ENCODE measurements around the gene SIGLEC9. TPM values are rescaled to one million over a fixed set of nuclear protein-coding genes. Genes with fewer than 3 reads are reported as not detected.

The SIGLEC9 gene
- total and polyA plus RNA-seq, 2 of the 8 experiments (the other 6 are each of a cell fraction or from before 2014, with no cell fraction given): not detected

- FAIRE-seq: no peak
- Histone ChIP-seq H3K23me2 (ENCODE audit: low read depth, low read length) (no peaks in the 10 kb centered on the region), H3K56ac (replicated peaks; ENCODE audit: insufficient read length, low read depth, low read length) (no peak overlapping the region), H2BK20ac (ENCODE audit: low read length) (no peak overlapping the region), H2BK12ac (ENCODE audit: low read depth, low read length) (no peak overlapping the region), H3K9me3 (ENCODE audit: insufficient read depth in 2 of 2, low read depth in 1 of 2, low read length in 1 of 2) (no peaks in the 10 kb centered on the region), H4K20me1 (replicated peaks in 1 of 2; ENCODE audit: control insufficient read depth in 1 of 2, insufficient read depth in 2 of 2, low read length in 2 of 2) (no peaks in the 10 kb centered on the region), H2AK5ac (ENCODE audit: low read depth, low read length) (no peak overlapping the region), H3K23ac (ENCODE audit: insufficient read length) (no peak overlapping the region), H4K5ac (ENCODE audit: insufficient read length, low read depth, low read length) (no peak overlapping the region), H3K79me1 (ENCODE audit: low read depth, low read length) (no peaks in the 10 kb centered on the region), H3K27ac (ENCODE audit: low read depth, low read length) (no peak overlapping the region), H3K9ac (replicated peaks in 1 of 4; ENCODE audit: extremely low read depth in 1 of 4, low read depth in 3 of 4, low read length in 3 of 4) (no peak overlapping the region), H3K36me3 (ENCODE audit: control insufficient read depth in 2 of 4, insufficient read depth in 4 of 4, low read length in 3 of 4) (no peaks in the 10 kb centered on the region), H3K4me2 (ENCODE audit: insufficient read depth in 1 of 2, low read depth in 2 of 2, low read length in 2 of 2) (no peak overlapping the region), H2BK15ac (ENCODE audit: low read length) (no peak overlapping the region), H2BK120ac (replicated peaks; ENCODE audit: low read depth, low read length) (no peak overlapping the region), H2BK5ac (ENCODE audit: low read depth, low read length) (no peak overlapping the region), H3K4me3 (ENCODE audit: extremely low read depth in 1 of 4, insufficient read depth in 2 of 4, low read depth in 3 of 4, low read length in 4 of 4) (no peak overlapping the region), H4K91ac (replicated peaks; ENCODE audit: insufficient read length, low read length) (no peak overlapping the region), H3K27me3 (replicated peaks in 1 of 4; ENCODE audit: control insufficient read depth in 3 of 4, extremely low read depth in 1 of 4, insufficient read depth in 3 of 4, low read length in 3 of 4) (no peaks in the 10 kb centered on the region), H3K79me2 (ENCODE audit: control insufficient read depth in 1 of 2, insufficient read depth in 2 of 2, low read length in 2 of 2) (no peaks in the 10 kb centered on the region), H2AFZ (ENCODE audit: low read length) (no peak overlapping the region), H3K14ac (ENCODE audit: insufficient read length) (no peak overlapping the region), H4K8ac (ENCODE audit: extremely low read depth, insufficient read depth, low read length) (no peak overlapping the region; the same call in 1 of the 2 replicates), H3K4ac (replicated peaks; ENCODE audit: insufficient read length, low read depth, low read length) (no peak overlapping the region), H3K4me1 (replicated peaks in 1 of 4; ENCODE audit: control insufficient read depth in 3 of 4, insufficient read depth in 4 of 4, low read length in 3 of 4) (peaks cover 0 to 4% (median 2%) of the 10 kb centered on the region in 4 experiments; a peak in 2 of 7 replicates), H3K18ac (ENCODE audit: extremely low read depth, low read length) (no peak overlapping the region)
- ChIA-PET CTCF (ENCODE audit: partially characterized antibody) (interaction anchor here (4.6 kb wide), 1 partner anchor 11 kb away, joined by 21 read pairs; no protein-coding TSS in a partner anchor), POLR2A (ENCODE audit: partially characterized antibody) (no interaction called here)
- TF ChIP-seq JUN (IDR thresholded peaks at IDR 0.05; ENCODE audit: low read depth, low read length): no peak
- TF ChIP-seq SIRT6 (IDR thresholded peaks at IDR 0.05; ENCODE audit: low read length): no peak
- TF ChIP-seq SIN3A (conservative IDR thresholded peaks at IDR 0.05 in 1 of 2, IDR thresholded peaks at IDR 0.05 in 1 of 2; ENCODE audit: low read depth in 1 of 2, low read length in 2 of 2): no peak
- no peak for TF ChIP-seq HDAC6 (IDR thresholded peaks at IDR 0.05; ENCODE audit: low read depth, low read length)
- TF ChIP-seq NRF1 (IDR thresholded peaks at IDR 0.05; ENCODE audit: low read depth, low read length): no peak
- WGBS, 2 experiments (ENCODE audit: extremely low coverage in 1 of 2, insufficient coverage in 1 of 2, insufficient read length in 1 of 2, insufficient replicate concordance in 2 of 2, low coverage in 1 of 2, low lambda C conversion rate in 2 of 2, missing lambda C conversion rate in 1 of 2): 88% methylated on average over 7 of the region's 7 CpGs; no CpG with 5 or more reads in 1 of the 2 experiments
- DNase-seq (ENCODE audit: low read depth in 1 of 2, low spot score in 2 of 2): no peak
Measured at GRCh38 chr19:51084505-51084904, 40.2 kb upstream of the SIGLEC9 start.

All from H1 (cell line).